ENCODE measurements around the gene GBF1. TPM values are rescaled to one million over a fixed set of nuclear protein-coding genes. Genes with fewer than 3 reads are reported as not detected.
A peak's percentile ranks its signal among the peaks of the same experiment; 100 is the strongest.

The GBF1 gene
- total and polyA plus RNA-seq, 8 donors, result 44.7 to 57.2 (median 46.6) TPM

GRCh38 chr10:102382871-102383270 is 137.5 kb downstream of the GBF1 start:
- Histone ChIP-seq H3K27ac (no peak overlapping the region), H3K4me3 (no peak overlapping the region), H3K4me1 (peaks cover 7 to 17% of the 10 kb centered on the region in 2 donors), H3K36me3 (peaks cover 5 to 57% of the 10 kb centered on the region in 2 donors), H3K9me3 (no peaks in the 10 kb centered on the region), H3K27me3 (no peaks in the 10 kb centered on the region)
- no peak for DNase-seq
- no peak for ATAC-seq
- TF ChIP-seq CTCF (IDR thresholded peaks at IDR 0.05), result no peak
- intact Hi-C loops (cut with DNase I), result no loop called here

GRCh38 chr10:102384053-102384452 is 138.7 kb downstream of the GBF1 start:
- ATAC-seq (no peak), DNase-seq (no peak)
- no peaks in the 10 kb centered on the region for H3K9me3 ChIP-seq
- no peak overlapping the region for H3K27ac ChIP-seq
- no peak overlapping the region for H3K4me3 ChIP-seq
- no peak for TF ChIP-seq CTCF (IDR thresholded peaks at IDR 0.05)
- intact Hi-C loops (cut with DNase I), result no loop called here
- H3K4me1 ChIP-seq, result peaks cover 7 to 17% of the 10 kb centered on the region in 2 donors
- no peaks in the 10 kb centered on the region for H3K27me3 ChIP-seq
- H3K36me3 ChIP-seq, result peaks cover 5 to 45% of the 10 kb centered on the region in 2 donors

DNA sequence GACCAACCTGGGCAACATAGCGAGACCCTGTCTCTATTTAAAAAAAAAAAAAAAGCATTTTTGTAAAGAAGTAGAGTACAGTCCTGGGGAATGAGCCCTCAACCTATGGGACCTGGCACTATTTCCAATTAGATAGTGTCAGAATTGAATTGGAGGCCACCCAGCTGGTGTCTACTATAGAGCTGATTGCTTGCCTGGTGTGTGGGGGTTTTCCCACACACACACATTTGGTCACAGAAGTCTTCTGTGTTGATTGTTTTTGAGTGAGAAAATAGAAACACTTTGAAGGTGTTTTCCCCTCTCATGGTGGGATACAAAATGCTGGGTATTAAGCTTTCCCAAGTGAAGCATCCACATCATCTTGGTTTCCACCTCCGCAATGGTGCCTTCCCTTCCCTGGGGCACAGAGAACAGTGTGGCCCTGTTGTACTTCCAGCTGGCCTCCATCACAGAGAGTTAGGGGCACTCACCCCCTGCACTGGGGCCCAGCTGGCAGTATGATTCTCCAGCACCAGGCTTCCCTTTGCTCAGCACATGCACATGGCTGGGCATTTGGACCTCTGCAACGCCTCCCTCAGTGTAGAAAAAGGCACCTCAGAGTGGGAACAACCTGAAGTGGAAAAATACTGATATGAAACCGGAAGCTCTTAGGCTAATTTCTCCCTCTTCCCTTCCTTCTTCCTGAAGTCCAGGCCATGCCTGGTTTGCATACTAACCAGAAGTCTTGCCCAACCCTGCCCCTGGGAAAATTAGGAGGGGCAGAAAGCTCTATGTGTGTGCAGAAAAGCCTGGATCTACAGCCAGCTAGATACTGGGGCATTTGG is 139.5 kb downstream of the GBF1 start:
- Histone ChIP-seq H3K9me3 (no peaks in the 10 kb centered on the region), H3K4me3 (no peak overlapping the region), H3K36me3 (peaks cover under 1 to 38% of the 10 kb centered on the region in 2 donors), H3K4me1 (peaks cover 7 to 17% of the 10 kb centered on the region in 2 donors), H3K27ac (peak overlapping the region; percentile 44 to 46), H3K27me3 (no peaks in the 10 kb centered on the region)
- no peak for TF ChIP-seq CTCF (IDR thresholded peaks at IDR 0.05)
- ATAC-seq (peak; percentile 84), DNase-seq (peak in 1 of 4 donors; percentile 46)
- intact Hi-C loops (cut with DNase I), result no loop called here

GRCh38 chr10:102389894-102390293 is 144.6 kb downstream of the GBF1 start:
- Histone ChIP-seq H3K9me3 (no peaks in the 10 kb centered on the region), H3K4me3 (no peak overlapping the region), H3K36me3 (no peaks in the 10 kb centered on the region), H3K27ac (no peak overlapping the region), H3K27me3 (no peaks in the 10 kb centered on the region), H3K4me1 (peaks cover 9 to 21% of the 10 kb centered on the region in 2 donors)
- ATAC-seq, result no peak
- intact Hi-C loops (cut with DNase I), result loop anchor here in 1 of 2 donors (10.0 kb wide), 1 partner anchor 205 kb away; no protein-coding TSS in a partner anchor
- TF ChIP-seq CTCF (IDR thresholded peaks at IDR 0.05), result no peak
- DNase-seq, result no peak

- TF ChIP-seq CTCF (IDR thresholded peaks at IDR 0.05), result no peak
- Histone ChIP-seq H3K36me3 (peaks cover 0 to 10% of the 10 kb centered on the region in 2 donors), H3K9me3 (no peaks in the 10 kb centered on the region), H3K27ac (no peak overlapping the region), H3K4me3 (no peak overlapping the region), H3K4me1 (peaks cover 10 to 26% of the 10 kb centered on the region in 2 donors), H3K27me3 (no peaks in the 10 kb centered on the region)
- no peak for ATAC-seq
- intact Hi-C loops (cut with DNase I), result loop anchor here in 1 of 2 donors (10.0 kb wide), 1 partner anchor 202 kb away; no protein-coding TSS in a partner anchor
- DNase-seq, result no peak
Observed at GRCh38 chr10:102392306-102392705, 147.0 kb downstream of the GBF1 start.

All from left lung (tissue), 10 donors.